Rectal smooth muscle tissue (tissue), 1 donor: Measurements from ENCODE around the gene RAP1GAP2.
"Not testable (repeated sequence)": the region's sequence is repeated elsewhere in the genome, so short reads cannot be mapped to it uniquely, and the experiment has no call there.

Source experiments
- H3K27ac ChIP-seq: one replicate; pipeline ENCODE4 v1.7.0; 2013; ENCODE audit warnings: low read depth, low read length, inconsistent platforms
- H3K27me3 ChIP-seq: one replicate; pipeline ENCODE4 v1.7.0; 2013; ENCODE audit warnings: low read length; ENCODE audit not compliant: control insufficient read depth, insufficient read depth
- H3K36me3 ChIP-seq: one replicate; pipeline ENCODE4 v1.7.0; 2013; ENCODE audit warnings: low read length; ENCODE audit not compliant: control insufficient read depth, insufficient read depth
- H3K4me1 ChIP-seq: one replicate; pipeline ENCODE4 v1.7.0; 2013; ENCODE audit warnings: low read length; ENCODE audit not compliant: control insufficient read depth, insufficient read depth
- H3K4me3 ChIP-seq: one replicate; pipeline ENCODE4 v1.7.0; 2013; ENCODE audit warnings: low read length
- H3K9ac ChIP-seq: one replicate; pipeline ENCODE4 v1.7.0; 2013; ENCODE audit warnings: low read length

Gene RAP1GAP2

DNA sequence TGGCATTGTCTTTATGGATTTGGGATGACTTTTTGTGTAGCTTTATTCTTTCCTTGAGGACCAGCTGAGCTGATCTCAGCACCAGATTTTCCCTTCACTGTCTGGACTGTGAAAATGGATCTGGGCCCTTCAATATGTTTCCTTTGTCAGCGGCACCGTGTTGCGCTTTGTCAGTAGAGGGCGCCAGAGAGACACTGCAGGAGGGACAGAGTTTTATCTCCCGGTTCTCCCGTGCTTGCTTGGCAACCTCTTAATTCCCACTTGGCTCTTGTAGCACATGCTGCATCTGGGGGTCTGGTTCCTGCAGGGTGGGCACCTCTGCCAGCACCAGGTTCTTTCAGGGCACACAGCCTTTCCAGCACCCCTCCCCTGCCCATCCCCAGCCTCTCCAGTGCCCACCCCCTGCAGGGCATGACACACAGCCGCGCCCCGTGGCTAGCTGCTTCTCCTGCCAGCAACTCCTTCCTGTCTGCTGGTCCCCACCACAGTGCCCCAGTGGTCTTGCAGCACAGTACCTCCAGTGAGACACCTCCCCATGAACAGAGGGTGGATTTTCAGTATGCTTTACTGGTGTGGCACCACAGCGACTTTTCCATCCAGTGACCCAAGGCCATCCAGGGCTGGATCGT lies 247.6 kb downstream of the RAP1GAP2 start:
- Histone ChIP-seq H3K27ac (no peak overlapping the region), H3K27me3 (no peaks in the 10 kb centered on the region), H3K36me3 (no peaks in the 10 kb centered on the region), H3K4me1 (no peaks in the 10 kb centered on the region), H3K9ac (no peak overlapping the region), H3K4me3 (no peak overlapping the region)

DNA sequence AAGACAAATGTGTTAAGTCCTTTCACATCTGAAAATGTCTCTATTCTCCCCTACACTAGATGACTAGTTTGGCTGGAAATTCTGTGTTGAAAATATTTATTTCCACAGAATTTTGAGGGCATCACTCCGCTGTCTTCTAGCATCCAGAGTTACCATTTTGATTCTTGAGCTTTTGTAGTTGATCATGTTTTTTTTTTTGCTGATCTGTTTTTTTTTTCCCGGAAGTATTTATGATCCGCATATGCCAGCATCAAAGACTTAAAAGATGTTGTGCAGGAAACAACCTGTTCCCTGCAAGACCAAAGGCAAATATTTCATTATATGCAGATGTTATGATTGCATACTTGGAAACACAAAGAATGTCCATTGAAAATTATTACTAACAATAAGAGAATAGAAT lies 250.5 kb downstream of the RAP1GAP2 start:
- H3K9ac ChIP-seq = no peak overlapping the region

DNA sequence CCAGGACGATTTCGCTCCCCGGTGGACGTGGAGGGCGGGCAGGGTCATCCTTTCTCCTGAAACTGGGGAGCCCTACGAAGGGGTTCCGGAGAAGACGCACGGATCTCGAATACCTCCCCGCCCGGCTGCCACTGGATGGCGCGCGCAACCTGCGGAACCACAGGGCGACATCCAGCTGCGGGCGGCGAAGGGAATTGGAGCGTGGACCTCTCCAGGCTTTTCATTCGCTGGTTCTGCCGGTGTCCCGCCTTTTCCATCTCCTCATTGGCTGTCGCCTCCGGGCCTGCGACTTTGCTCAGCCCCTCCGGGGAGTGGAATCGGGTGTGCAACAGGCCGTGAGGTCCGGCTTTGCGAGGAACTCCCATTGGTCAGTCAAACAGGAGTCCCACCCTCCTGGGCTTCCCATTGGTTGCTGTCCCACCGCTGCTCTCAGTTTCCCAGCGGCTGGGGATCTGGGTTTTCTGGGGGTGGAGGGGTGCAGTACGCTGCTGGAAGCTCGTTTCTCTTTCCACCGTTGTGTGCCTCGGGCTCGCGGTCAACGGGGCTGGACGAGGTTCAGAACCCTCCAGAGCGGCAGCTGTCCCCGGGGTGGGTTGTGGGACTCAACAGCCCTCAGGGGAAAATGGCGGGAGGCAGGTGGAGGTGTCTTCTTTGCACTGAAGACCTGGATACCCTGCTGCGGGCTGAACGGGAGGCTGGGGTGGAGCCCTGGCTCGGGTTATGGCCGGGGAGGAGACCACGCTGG lies 252.7 kb downstream of the RAP1GAP2 start:
- Histone ChIP-seq H3K4me1 (no peaks in the 10 kb centered on the region), H3K4me3 (peak overlapping the region; percentile 88), H3K27me3 (no peaks in the 10 kb centered on the region), H3K9ac (peak overlapping the region; percentile 18), H3K36me3 (no peaks in the 10 kb centered on the region), H3K27ac (peak overlapping the region; percentile 57)

More for the DNA sequence above, 250.5 kb downstream of the RAP1GAP2 start:
- H3K4me3 ChIP-seq = no peak overlapping the region
- H3K27me3 ChIP-seq = no peaks in the 10 kb centered on the region
- H3K4me1 ChIP-seq = no peaks in the 10 kb centered on the region
- no peak overlapping the region for H3K27ac ChIP-seq
- H3K36me3 ChIP-seq = no peaks in the 10 kb centered on the region

DNA sequence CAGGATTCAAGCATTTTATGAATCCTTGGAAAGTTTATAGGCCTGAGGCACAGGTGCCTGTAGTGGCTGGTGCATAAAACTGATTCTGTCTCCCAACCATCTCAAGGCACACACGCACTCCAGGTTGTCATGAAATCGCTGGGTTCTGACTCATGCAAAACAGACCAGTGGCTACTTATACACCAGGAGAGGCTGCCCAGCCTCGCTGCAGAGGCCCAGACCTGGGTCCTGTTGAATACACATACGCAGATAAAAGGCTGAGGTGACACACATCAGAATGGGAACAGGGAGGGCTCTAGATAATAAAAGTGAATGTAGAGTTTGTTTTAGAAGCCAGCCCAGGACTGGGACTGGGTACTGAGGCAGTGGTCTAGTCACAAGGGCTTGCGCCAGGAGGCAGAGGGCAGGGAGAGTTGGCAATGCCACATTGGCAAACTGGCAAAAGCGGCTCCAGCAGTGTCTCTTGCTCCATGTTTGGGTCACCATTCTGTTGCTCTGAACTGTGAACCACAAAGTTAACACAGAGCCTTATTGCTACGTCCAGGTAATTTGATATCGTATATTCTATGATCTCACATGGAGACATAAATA lies 253.6 kb downstream of the RAP1GAP2 start:
- Histone ChIP-seq H3K4me1 (no peaks in the 10 kb centered on the region), H3K9ac (no peak overlapping the region), H3K27me3 (no peaks in the 10 kb centered on the region), H3K27ac (no peak overlapping the region), H3K36me3 (no peaks in the 10 kb centered on the region), H3K4me3 (no peak overlapping the region)

DNA sequence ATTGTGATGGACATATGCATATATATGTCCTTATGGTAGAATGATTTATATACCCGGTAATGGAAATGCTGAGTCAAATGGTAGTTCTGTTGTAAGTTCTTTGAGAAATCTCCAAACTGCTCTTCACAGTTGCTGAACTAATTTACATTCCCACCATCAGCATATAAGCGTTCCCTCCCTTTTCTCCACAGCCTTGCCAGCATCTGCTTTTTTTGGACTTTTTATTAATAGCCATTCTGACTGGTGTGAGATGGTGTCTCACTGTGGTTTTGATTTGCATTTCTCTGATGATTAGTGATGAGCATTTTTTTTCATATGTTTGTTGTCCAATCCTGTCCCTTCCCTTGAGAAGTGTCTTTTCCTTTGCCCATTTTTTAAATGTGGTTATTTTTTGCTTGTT lies 258.6 kb downstream of the RAP1GAP2 start:
- H3K27ac ChIP-seq, H3K4me3 ChIP-seq, H3K4me1 ChIP-seq, H3K9ac ChIP-seq, H3K27me3 ChIP-seq, H3K36me3 ChIP-seq: not testable (repeated sequence)

DNA sequence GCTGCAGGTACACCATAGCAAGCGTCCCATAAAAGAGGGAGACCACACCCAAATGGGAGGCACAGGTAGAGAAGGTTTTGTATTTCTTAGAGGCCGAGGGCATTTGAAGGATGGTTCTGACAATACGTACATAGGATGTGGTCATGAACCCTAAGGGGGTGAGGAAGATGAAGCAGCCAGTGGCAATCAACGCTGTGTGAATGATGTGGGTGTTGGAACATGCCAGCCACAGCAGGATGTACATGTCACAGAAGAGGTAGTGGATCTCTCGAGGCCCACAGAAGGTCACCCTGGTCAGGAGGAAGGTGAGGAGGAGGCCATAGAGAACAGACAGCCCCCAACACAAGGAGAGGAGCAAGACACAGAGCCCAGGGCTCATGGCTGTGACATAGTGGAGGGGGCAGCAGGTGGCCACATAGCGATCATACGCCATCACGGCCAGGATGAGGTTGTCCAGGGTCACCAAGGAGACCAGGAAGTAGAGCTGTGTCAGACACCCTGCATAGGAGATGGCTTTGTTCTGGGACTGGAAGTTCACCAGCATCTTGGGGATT lies 266.7 kb downstream of the RAP1GAP2 start:
- not testable (repeated sequence) for H3K27me3 ChIP-seq, H3K4me3 ChIP-seq, H3K36me3 ChIP-seq, H3K4me1 ChIP-seq, H3K9ac ChIP-seq, H3K27ac ChIP-seq

DNA sequence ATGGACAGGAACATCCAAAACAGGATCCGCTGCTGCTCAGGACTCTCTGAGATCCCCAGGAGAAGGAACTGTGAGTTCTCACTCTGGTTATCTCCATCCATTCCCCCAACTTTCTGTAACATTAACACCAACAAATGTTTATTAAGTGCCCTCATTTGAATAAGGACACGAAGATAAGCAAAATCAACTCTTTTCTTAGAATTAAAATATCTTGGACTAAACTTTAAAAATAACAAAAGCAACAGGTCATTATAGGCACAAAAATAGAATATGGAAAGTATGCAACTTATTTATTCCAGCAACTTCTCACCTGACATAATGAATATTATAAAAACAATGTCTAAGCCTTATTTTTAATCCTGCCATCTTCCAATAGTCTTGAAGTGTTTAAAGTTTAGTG lies 267.3 kb downstream of the RAP1GAP2 start, which contains the start of gene OR1D5:
OR1D5 (minus strand) TSS at position 101 of the 400 bp plus-strand sequence; CDS start at position 101, 0 bp downstream.
- not testable (repeated sequence) for H3K27ac ChIP-seq

DNA sequence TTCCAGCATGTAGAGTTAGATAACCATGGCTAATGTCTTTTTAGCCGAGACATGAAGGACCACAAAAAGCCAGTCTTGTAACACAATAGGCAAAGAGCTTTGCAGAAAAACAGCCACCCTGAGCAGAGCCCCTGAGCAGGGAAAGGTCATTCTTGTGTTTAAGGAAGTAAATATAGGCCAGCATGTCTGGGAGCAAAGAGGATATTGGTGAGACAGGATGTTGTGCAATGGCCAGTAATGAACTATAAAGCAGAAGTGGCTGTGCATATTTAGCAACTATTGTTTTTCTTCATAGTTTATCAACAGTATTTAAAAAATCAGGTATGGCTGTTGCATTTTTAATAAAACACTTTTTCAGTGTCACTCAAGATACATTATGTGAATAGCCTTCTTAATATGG lies 269.0 kb downstream of the RAP1GAP2 start:
- H3K4me1 ChIP-seq, H3K9ac ChIP-seq, H3K27me3 ChIP-seq, H3K36me3 ChIP-seq, H3K27ac ChIP-seq, H3K4me3 ChIP-seq: not testable (repeated sequence)

More for the DNA sequence above, 267.3 kb downstream of the RAP1GAP2 start, which contains the start of gene OR1D5:
- H3K36me3 ChIP-seq, H3K27me3 ChIP-seq, H3K9ac ChIP-seq, H3K4me1 ChIP-seq, H3K4me3 ChIP-seq: not testable (repeated sequence)

DNA sequence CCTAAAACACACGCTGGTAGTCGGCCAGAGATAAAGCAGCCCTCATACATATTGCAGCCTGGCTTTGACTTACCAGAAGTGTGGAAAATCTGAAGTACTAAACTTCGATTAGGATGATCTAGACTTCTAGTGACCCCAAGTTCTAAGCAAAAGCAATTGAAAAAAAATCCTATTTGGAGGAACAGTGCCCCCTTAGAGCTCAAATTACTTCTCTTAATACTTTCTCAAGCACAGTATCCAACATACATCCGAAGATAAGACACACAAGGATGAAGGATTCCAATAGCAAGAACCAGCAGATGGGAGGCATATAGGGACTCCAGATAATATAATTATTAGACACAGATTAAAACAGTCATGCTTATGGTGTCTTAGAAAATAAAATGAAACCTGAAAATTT lies 277.6 kb downstream of the RAP1GAP2 start:
- not testable (repeated sequence) for H3K27ac ChIP-seq, H3K4me1 ChIP-seq, H3K4me3 ChIP-seq, H3K9ac ChIP-seq, H3K36me3 ChIP-seq, H3K27me3 ChIP-seq
